GM23338 (cell line): ENCODE measurements around the gene NCK2. TPM values are rescaled to one million over a fixed set of nuclear protein-coding genes. Genes with fewer than 3 reads are reported as not detected.

Experiments
- ATAC-seq: fragments of 200-7000 bp; cut with Tn5 transposase; 3 replicates; pipeline ENCODE4 v1.9.1; 2020
- DNase-seq: peaks from one replicate; pipeline ENCODE4 v3.0.0-alpha.2; 2015; ENCODE audit warnings: low spot score
- H2AFZ ChIP-seq: fragments of 200-600 bp; sonication (generic); 2 replicates; pipeline ENCODE4 v1.8.0; 2016; ENCODE audit warnings: antibody characterized with exemption, mild to moderate bottlenecking, moderate library complexity
- H3F3A ChIP-seq: fragments of 200-600 bp; sonication (generic); replicated peaks from 2 replicates; pipeline ENCODE4 v1.8.0; 2017; ENCODE audit warnings: antibody characterized with exemption, mixed run types, low read depth
- H3K27ac ChIP-seq: fragments of 200-600 bp; sonication (generic); 2 replicates; pipeline ENCODE4 v1.6.1; 2016; ENCODE audit warnings: low read depth
- H3K27me3 ChIP-seq: fragments of 200-600 bp; sonication (generic); 2 replicates; pipeline ENCODE4 v1.8.0; 2016; ENCODE audit warnings: mild to moderate bottlenecking, mixed run types, moderate library complexity; ENCODE audit not compliant: insufficient read depth
- H3K36me3 ChIP-seq: fragments of 200-600 bp; sonication (generic); 2 replicates; pipeline ENCODE4 v1.8.0; 2016; ENCODE audit warnings: mild to moderate bottlenecking; ENCODE audit not compliant: insufficient read depth
- H3K4me1 ChIP-seq: fragments of 200-600 bp; sonication (generic); 2 replicates; pipeline ENCODE4 v1.8.0; 2016; ENCODE audit warnings: mild to moderate bottlenecking, moderate library complexity; ENCODE audit not compliant: insufficient read depth
- H3K4me2 ChIP-seq: fragments of 200-600 bp; sonication (generic); 2 replicates; pipeline ENCODE4 v1.7.1; 2017; ENCODE audit warnings: mixed run types
- H3K4me3 ChIP-seq: fragments of 200-600 bp; sonication (generic); 2 replicates; pipeline ENCODE4 v1.6.1; 2016; ENCODE audit warnings: mixed run types
- H3K79me2 ChIP-seq: fragments of 200-600 bp; sonication (generic); replicated peaks from 2 replicates; pipeline ENCODE4 v1.8.0; 2017; ENCODE audit warnings: mild to moderate bottlenecking; ENCODE audit not compliant: insufficient read depth
- H3K9me2 ChIP-seq: fragments of 200-600 bp; sonication (generic); 2 replicates; pipeline ENCODE4 v1.8.0; 2017; ENCODE audit not compliant: insufficient read depth
- H4K20me1 ChIP-seq: fragments of 200-600 bp; sonication (generic); replicated peaks from 2 replicates; pipeline ENCODE4 v1.8.0; 2017; ENCODE audit warnings: mild to moderate bottlenecking; ENCODE audit not compliant: insufficient read depth
- H3K27ac Mint-ChIP-seq: 2 replicates; pipeline ENCODE4 v1.8.0; 2020; ENCODE audit warnings: inconsistent platforms, mild to moderate bottlenecking, moderate library complexity, mixed read lengths
- H3K27me3 Mint-ChIP-seq: 3 replicates; pipeline ENCODE4 v1.8.0; 2022; ENCODE audit warnings: low read depth, mild to moderate bottlenecking, moderate library complexity, mixed read lengths, inconsistent platforms; ENCODE audit not compliant: insufficient read depth, poor library complexity
- H3K36me3 Mint-ChIP-seq: 3 replicates; pipeline ENCODE4 v1.8.0; 2021; ENCODE audit warnings: low read depth, mild to moderate bottlenecking, inconsistent platforms, moderate library complexity, mixed read lengths
- H3K4me1 Mint-ChIP-seq: 3 replicates; pipeline ENCODE4 v1.8.0; 2020; ENCODE audit warnings: mild to moderate bottlenecking, inconsistent platforms, mixed read lengths
- H3K4me3 Mint-ChIP-seq: 3 replicates; pipeline ENCODE4 v1.8.0; 2021; ENCODE audit warnings: moderate library complexity, mild to moderate bottlenecking, inconsistent platforms, mixed read lengths
- H3K9me3 Mint-ChIP-seq: 3 replicates; pipeline ENCODE4 v1.8.0; 2020; ENCODE audit warnings: moderate library complexity, mild to moderate bottlenecking, inconsistent platforms, mixed read lengths
- EZH2phosphoT487 ChIP-seq: fragments of 200-600 bp; sonication (generic); IDR thresholded peaks from one replicate; pipeline ENCODE4 v1.8.1; 2018; ENCODE audit warnings: antibody characterized with exemption; ENCODE audit not compliant: unreplicated experiment
- NANOG ChIP-seq: IDR thresholded peaks from 2 replicates; pipeline ENCODE4 v1.6.1; 2016; ENCODE audit warnings: antibody characterized with exemption, borderline replicate concordance
- STAT1 ChIP-seq: IDR thresholded peaks from one replicate; pipeline ENCODE4 v1.6.1; 2016; ENCODE audit warnings: antibody characterized with exemption; ENCODE audit not compliant: unreplicated experiment
- ZNF114 ChIP-seq: fragments of 250-450 bp; sonication (Bioruptor Pico); IDR thresholded peaks from 2 replicates; pipeline ENCODE4 v1.5.0; 2020; ENCODE audit warnings: mild to moderate bottlenecking, moderate library complexity
- ZNF331 ChIP-seq: fragments of 250-450 bp; sonication (Bioruptor Pico); IDR thresholded peaks from 2 replicates; pipeline ENCODE4 v1.5.0; 2020; ENCODE audit warnings: low read depth, mild to moderate bottlenecking, moderate library complexity
- polyA plus RNA-seq: library from polyadenylated mRNA; unstranded; fragments of >200 nt; fragmentation: Nextera tagmentation; extraction: Ambion mirVana; gene quantifications from 2 replicates; pipeline ENCODE4 v1.2.1, GENCODE V29; 2016
- total RNA-seq: library from RNA; depleted of rRNA; stranded (reverse); fragments of >200 nt; shearing (Covaris generic); gene quantifications from 2 replicates; pipeline ENCODE4 v1.2.3, GENCODE V29; 2014
- TF ChIP-seq, protein P1 (sequence below): fragments of 250-450 bp; sonication (Bioruptor Pico); IDR thresholded peaks from 2 replicates; pipeline ENCODE4 v1.5.0; 2020; ENCODE audit warnings: mild to moderate bottlenecking, moderate library complexity
- TF ChIP-seq, protein P2 (sequence below): IDR thresholded peaks from 2 replicates; pipeline ENCODE4 v1.6.1; 2016; ENCODE audit warnings: antibody characterized with exemption

The NCK2 gene
- total and polyA plus RNA-seq, 2 experiments from 2014 or later = 26.9 to 59.9 TPM

DNA sequence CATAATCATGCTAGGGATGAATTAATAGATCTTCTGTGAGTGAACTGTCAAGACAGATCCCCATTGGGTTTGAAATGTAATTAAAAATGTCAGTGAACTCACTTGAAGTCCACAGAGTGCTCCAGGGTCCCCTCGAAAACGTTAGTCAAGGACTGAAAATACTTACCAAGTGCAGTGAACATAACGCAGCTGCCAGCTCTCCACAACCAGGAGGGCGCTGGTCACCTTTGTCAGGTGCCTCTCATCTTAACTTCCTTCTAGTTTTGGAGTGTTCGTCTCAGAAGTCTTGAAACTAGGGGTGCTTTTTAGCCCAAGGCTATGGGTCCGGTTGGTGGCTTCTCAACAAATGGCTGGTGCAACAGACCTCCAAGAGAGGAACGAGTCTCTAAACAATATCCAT, 70.7 kb downstream of the NCK2 start:
- Mint-ChIP-seq H3K27ac (no peak overlapping the region), H3K4me3 (no peak overlapping the region), H3K9me3 (no peaks in the 10 kb centered on the region), H3K27me3 (peaks cover 1% of the 10 kb centered on the region), H3K36me3 (peaks cover 18% of the 10 kb centered on the region), H3K4me1 (peaks cover 30% of the 10 kb centered on the region)
- Histone ChIP-seq H3K4me1 (peaks cover 3% of the 10 kb centered on the region; the same call in 1 of the 2 replicates), H3K4me3 (no peak overlapping the region), H3F3A (no peaks in the 10 kb centered on the region), H3K36me3 (0 out of 2 replicates have a peak, but pooled peaks cover 4% of the 10 kb centered on the region), H3K9me2 (no peaks in the 10 kb centered on the region), H2AFZ (no peak overlapping the region), H4K20me1 (peaks cover 20% of the 10 kb centered on the region), H3K27me3 (no peaks in the 10 kb centered on the region), H3K27ac (no peak overlapping the region), H3K79me2 (peaks cover 78% of the 10 kb centered on the region), H3K4me2 (no peak overlapping the region)
- no peak for TF ChIP-seq EZH2phosphoT487
- TF ChIP-seq NANOG = no peak
- no peak for TF ChIP-seq ZNF114 (CRISPR knock-in tag)
- TF ChIP-seq ZNF331 (CRISPR knock-in tag) = no peak
- TF ChIP-seq, protein P1, sequence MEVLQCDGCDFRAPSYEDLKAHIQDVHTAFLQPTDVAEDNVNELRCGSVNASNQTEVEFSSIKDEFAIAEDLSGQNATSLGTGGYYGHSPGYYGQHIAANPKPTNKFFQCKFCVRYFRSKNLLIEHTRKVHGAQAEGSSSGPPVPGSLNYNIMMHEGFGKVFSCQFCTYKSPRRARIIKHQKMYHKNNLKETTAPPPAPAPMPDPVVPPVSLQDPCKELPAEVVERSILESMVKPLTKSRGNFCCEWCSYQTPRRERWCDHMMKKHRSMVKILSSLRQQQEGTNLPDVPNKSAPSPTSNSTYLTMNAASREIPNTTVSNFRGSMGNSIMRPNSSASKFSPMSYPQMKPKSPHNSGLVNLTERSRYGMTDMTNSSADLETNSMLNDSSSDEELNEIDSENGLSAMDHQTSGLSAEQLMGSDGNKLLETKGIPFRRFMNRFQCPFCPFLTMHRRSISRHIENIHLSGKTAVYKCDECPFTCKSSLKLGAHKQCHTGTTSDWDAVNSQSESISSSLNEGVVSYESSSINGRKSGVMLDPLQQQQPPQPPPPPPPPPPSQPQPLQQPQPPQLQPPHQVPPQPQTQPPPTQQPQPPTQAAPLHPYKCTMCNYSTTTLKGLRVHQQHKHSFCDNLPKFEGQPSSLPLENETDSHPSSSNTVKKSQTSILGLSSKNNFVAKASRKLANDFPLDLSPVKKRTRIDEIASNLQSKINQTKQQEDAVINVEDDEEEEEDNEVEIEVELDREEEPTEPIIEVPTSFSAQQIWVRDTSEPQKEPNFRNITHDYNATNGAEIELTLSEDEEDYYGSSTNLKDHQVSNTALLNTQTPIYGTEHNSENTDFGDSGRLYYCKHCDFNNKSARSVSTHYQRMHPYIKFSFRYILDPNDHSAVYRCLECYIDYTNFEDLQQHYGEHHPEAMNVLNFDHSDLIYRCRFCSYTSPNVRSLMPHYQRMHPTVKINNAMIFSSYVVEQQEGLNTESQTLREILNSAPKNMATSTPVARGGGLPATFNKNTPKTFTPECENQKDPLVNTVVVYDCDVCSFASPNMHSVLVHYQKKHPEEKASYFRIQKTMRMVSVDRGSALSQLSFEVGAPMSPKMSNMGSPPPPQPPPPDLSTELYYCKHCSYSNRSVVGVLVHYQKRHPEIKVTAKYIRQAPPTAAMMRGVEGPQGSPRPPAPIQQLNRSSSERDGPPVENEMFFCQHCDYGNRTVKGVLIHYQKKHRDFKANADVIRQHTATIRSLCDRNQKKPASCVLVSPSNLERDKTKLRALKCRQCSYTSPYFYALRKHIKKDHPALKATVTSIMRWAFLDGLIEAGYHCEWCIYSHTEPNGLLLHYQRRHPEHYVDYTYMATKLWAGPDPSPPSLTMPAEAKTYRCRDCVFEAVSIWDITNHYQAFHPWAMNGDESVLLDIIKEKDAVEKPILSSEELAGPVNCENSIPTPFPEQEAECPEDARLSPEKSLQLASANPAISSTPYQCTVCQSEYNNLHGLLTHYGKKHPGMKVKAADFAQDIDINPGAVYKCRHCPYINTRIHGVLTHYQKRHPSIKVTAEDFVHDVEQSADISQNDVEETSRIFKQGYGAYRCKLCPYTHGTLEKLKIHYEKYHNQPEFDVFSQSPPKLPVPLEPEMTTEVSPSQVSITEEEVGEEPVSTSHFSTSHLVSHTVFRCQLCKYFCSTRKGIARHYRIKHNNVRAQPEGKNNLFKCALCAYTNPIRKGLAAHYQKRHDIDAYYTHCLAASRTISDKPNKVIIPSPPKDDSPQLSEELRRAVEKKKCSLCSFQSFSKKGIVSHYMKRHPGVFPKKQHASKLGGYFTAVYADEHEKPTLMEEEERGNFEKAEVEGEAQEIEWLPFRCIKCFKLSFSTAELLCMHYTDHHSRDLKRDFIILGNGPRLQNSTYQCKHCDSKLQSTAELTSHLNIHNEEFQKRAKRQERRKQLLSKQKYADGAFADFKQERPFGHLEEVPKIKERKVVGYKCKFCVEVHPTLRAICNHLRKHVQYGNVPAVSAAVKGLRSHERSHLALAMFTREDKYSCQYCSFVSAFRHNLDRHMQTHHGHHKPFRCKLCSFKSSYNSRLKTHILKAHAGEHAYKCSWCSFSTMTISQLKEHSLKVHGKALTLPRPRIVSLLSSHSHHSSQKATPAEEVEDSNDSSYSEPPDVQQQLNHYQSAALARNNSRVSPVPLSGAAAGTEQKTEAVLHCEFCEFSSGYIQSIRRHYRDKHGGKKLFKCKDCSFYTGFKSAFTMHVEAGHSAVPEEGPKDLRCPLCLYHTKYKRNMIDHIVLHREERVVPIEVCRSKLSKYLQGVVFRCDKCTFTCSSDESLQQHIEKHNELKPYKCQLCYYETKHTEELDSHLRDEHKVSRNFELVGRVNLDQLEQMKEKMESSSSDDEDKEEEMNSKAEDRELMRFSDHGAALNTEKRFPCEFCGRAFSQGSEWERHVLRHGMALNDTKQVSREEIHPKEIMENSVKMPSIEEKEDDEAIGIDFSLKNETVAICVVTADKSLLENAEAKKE (CRISPR knock-in tag) = no peak
- no peak for TF ChIP-seq STAT1
- TF ChIP-seq, protein P2, sequence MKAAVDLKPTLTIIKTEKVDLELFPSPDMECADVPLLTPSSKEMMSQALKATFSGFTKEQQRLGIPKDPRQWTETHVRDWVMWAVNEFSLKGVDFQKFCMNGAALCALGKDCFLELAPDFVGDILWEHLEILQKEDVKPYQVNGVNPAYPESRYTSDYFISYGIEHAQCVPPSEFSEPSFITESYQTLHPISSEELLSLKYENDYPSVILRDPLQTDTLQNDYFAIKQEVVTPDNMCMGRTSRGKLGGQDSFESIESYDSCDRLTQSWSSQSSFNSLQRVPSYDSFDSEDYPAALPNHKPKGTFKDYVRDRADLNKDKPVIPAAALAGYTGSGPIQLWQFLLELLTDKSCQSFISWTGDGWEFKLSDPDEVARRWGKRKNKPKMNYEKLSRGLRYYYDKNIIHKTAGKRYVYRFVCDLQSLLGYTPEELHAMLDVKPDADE = no peak
- DNase-seq (no peak), ATAC-seq (no peak)
